SK-N-SH (cell line): ENCODE measurements around the gene CDK10. TPM values are rescaled to one million over a fixed set of nuclear protein-coding genes. Genes with fewer than 3 reads are reported as not detected.

Experiments
- CTCF ChIA-PET: fragments of 300-600, 350-600 bp; formaldehyde crosslinking; extraction: SDS; loops from one replicate; lab custom pipeline; 2021; lab: Yijun Ruan, JAX
- POLR2A ChIA-PET: fragments of 350-600 bp; sonication (Branson Sonifier 250); formaldehyde crosslinking; extraction: SDS; loops from one replicate; lab custom pipeline; 2020; ENCODE audit warnings: antibody characterized with exemption, inconsistent platforms; lab: Yijun Ruan, JAX
- DNase-seq: peaks from one replicate; pipeline ENCODE4 v3.0.0; 2012
- H2AFZ ChIP-seq: fragments of 200-600 bp; sonication (generic); 2 replicates; pipeline ENCODE4 v1.8.1; 2016; ENCODE audit warnings: antibody characterized with exemption, mild to moderate bottlenecking, low read depth
- H3F3A ChIP-seq: fragments of 200-600 bp; sonication (generic); replicated peaks from 2 replicates; pipeline ENCODE3; 2016; ENCODE audit warnings: antibody characterized with exemption, mild to moderate bottlenecking; ENCODE audit not compliant: insufficient read depth
- H3K27ac ChIP-seq, 2 experiments: fragments of 200-500 bp in 1 of 2; fragments of 200-600 bp in 1 of 2; sonication (Bioruptor generic) in 1 of 2; sonication (generic), shearing (Covaris generic) in 1 of 2; 2 replicates each; pipeline versions ENCODE4 v1.5.1 to v1.6.1; 2014 to 2016; ENCODE audit warnings: low read depth in 2 of 2, inconsistent platforms in 1 of 2, low read length in 1 of 2, mild to moderate bottlenecking in 1 of 2, mixed read lengths in 1 of 2
- H3K27me3 ChIP-seq: fragments of 200-600 bp; sonication (generic), shearing (Covaris generic); 2 replicates; pipeline ENCODE4 v1.6.1; 2016; ENCODE audit warnings: mixed run types; ENCODE audit not compliant: insufficient read depth
- H3K36me3 ChIP-seq, 2 experiments: fragments of 200-500 bp in 1 of 2; fragments of 200-600 bp in 1 of 2; sonication (Bioruptor generic) in 1 of 2; sonication (generic) in 1 of 2; replicated peaks in 1 of 2; 2 replicates each; pipeline versions ENCODE3 to v1.5.1; 2014 to 2016; ENCODE audit warnings: low read length in 1 of 2, mild to moderate bottlenecking in 1 of 2; ENCODE audit not compliant: insufficient read depth in 2 of 2, control insufficient read depth in 1 of 2
- H3K4me1 ChIP-seq, 2 experiments: fragments of 200-500 bp in 1 of 2; fragments of 200-600 bp in 1 of 2; sonication (Bioruptor generic) in 1 of 2; sonication (generic), shearing (Covaris generic) in 1 of 2; 2 replicates each; pipeline versions ENCODE4 v1.5.1 to v1.6.1; 2014 to 2016; ENCODE audit warnings: low read depth in 1 of 2, low read length in 1 of 2, mixed run types in 1 of 2; ENCODE audit not compliant: insufficient read depth in 2 of 2, control insufficient read depth in 1 of 2
- H3K4me2 ChIP-seq: fragments of 200-600 bp; sonication (generic), shearing (Covaris generic); 2 replicates; pipeline ENCODE4 v1.6.1; 2017; ENCODE audit warnings: mixed run types
- H3K4me3 ChIP-seq, 2 experiments: fragments of 200-500 bp in 1 of 2; fragments of 200-600 bp in 1 of 2; sonication (Bioruptor generic) in 1 of 2; sonication (generic), shearing (Covaris generic) in 1 of 2; 2 replicates each; pipeline versions ENCODE4 v1.5.1 to v1.8.1; 2014 to 2016; ENCODE audit warnings: low read depth in 2 of 2, inconsistent platforms in 1 of 2, low read length in 1 of 2, mild to moderate bottlenecking in 1 of 2, mixed read lengths in 1 of 2, moderate library complexity in 1 of 2
- H3K79me2 ChIP-seq: fragments of 200-600 bp; sonication (generic); 2 replicates; pipeline ENCODE4 v1.8.1; 2017; ENCODE audit warnings: mild to moderate bottlenecking; ENCODE audit not compliant: insufficient read depth
- H3K9ac ChIP-seq: fragments of 200-600 bp; sonication (generic); 2 replicates; pipeline ENCODE4 v1.6.1; 2017; ENCODE audit warnings: mixed run types
- H3K9me2 ChIP-seq: fragments of 200-600 bp; sonication (generic); 2 replicates; pipeline ENCODE4 v1.6.1; 2017; ENCODE audit warnings: mixed run types
- H3K9me3 ChIP-seq: fragments of 200-600 bp; sonication (generic); 2 replicates; pipeline ENCODE4 v1.6.1; 2017; ENCODE audit warnings: mixed run types, mild to moderate bottlenecking, moderate library complexity
- H4K20me1 ChIP-seq: fragments of 200-600 bp; sonication (generic); 2 replicates; pipeline ENCODE4 v1.6.1; 2017; ENCODE audit warnings: mild to moderate bottlenecking, mixed run types; ENCODE audit not compliant: insufficient read depth
- CHD2 ChIP-seq: fragments of 150-350 bp; IDR thresholded peaks from 2 replicates; pipeline ENCODE4 v1.6.1; 2018; ENCODE audit warnings: low read length; ENCODE audit not compliant: partially characterized antibody
- CTCF ChIP-seq: fragments of 200-600 bp; sonication (generic); IDR thresholded peaks from 2 replicates; pipeline ENCODE4 v1.6.1; 2017; ENCODE audit warnings: antibody characterized with exemption, mild to moderate bottlenecking, moderate library complexity
- ELF1 ChIP-seq: IDR thresholded peaks from 2 replicates; pipeline ENCODE4 v1.4.0; 2012
- EP300 ChIP-seq, 2 experiments: IDR thresholded peaks; 2 replicates each; pipeline versions ENCODE4 v1.4.0 to v1.6.1; 2012; ENCODE audit warnings: borderline replicate concordance in 1 of 2, low read depth in 1 of 2, low read length in 1 of 2
- FOSL2 ChIP-seq: IDR thresholded peaks from 2 replicates; pipeline ENCODE4 v1.4.0; 2012; ENCODE audit warnings: low read depth, mild to moderate bottlenecking, moderate library complexity, borderline replicate concordance
- FOXJ3 ChIP-seq: sonication (generic); formaldehyde crosslinking; IDR thresholded peaks from 2 replicates; pipeline ENCODE4 v1.5.1; 2020; ENCODE audit warnings: mild to moderate bottlenecking, missing genetic modification reagents
- GABPA ChIP-seq: IDR thresholded peaks from 2 replicates; pipeline ENCODE4 v1.4.0; 2012; ENCODE audit warnings: low read depth, mild to moderate bottlenecking
- IRF3 ChIP-seq: fragments of 150-350 bp; IDR thresholded peaks from 2 replicates; pipeline ENCODE4 v1.6.1; 2016; ENCODE audit warnings: mild to moderate bottlenecking, low read depth, low read length
- MEF2A ChIP-seq: IDR thresholded peaks from 2 replicates; pipeline ENCODE4 v1.4.0; 2012; ENCODE audit warnings: low read depth, borderline replicate concordance
- NRF1 ChIP-seq: IDR thresholded peaks from 2 replicates; pipeline ENCODE4 v1.6.1; 2012; ENCODE audit warnings: low read depth, mild to moderate bottlenecking, low read length
- PBX3 ChIP-seq: IDR thresholded peaks from 2 replicates; pipeline ENCODE4; 2012
- POLR2AphosphoS5 ChIP-seq: IDR thresholded peaks from 2 replicates; pipeline ENCODE4 v1.6.1; 2012; ENCODE audit warnings: low read depth, low read length
- RAD21 ChIP-seq: IDR thresholded peaks from 2 replicates; pipeline ENCODE4 v1.6.1; 2012; ENCODE audit warnings: mild to moderate bottlenecking, low read length
- RCOR1 ChIP-seq: fragments of 150-350 bp; IDR thresholded peaks from 2 replicates; pipeline ENCODE4 v1.6.1; 2017; ENCODE audit warnings: antibody characterized with exemption, low read length
- REST ChIP-seq: IDR thresholded peaks from 2 replicates; pipeline ENCODE4 v1.6.1; 2012; ENCODE audit warnings: mild to moderate bottlenecking, low read depth, low read length, moderate library complexity
- RXRA ChIP-seq: IDR thresholded peaks from 2 replicates; pipeline ENCODE4 v1.4.0; 2012; ENCODE audit warnings: low read depth, mild to moderate bottlenecking, borderline replicate concordance
- SIN3A ChIP-seq: IDR thresholded peaks from 2 replicates; pipeline ENCODE4 v1.6.1; 2012; ENCODE audit warnings: low read depth, mild to moderate bottlenecking, low read length, moderate library complexity, borderline replicate concordance
- SMC3 ChIP-seq: IDR thresholded peaks from 2 replicates; pipeline ENCODE4 v1.6.1; 2012; ENCODE audit warnings: low read depth, low read length, improper control_type of control experiment
- USF1 ChIP-seq: IDR thresholded peaks from 2 replicates; pipeline ENCODE4 v1.4.0; 2012; ENCODE audit warnings: low read depth, borderline replicate concordance
- USF2 ChIP-seq: fragments of 150-350 bp; IDR thresholded peaks from 2 replicates; pipeline ENCODE4 v1.6.1; 2017; ENCODE audit warnings: antibody characterized with exemption, low read length, low read depth, borderline replicate concordance
- WGBS: methylation state at CpG from one replicate; pipeline ENCODE4 v1.1.6; 2017; ENCODE audit warnings: low lambda C conversion rate; 5-methylcytosine and 5-hydroxymethylcytosine counted together
- polyA plus RNA-seq, 3 experiments: library from polyadenylated mRNA; depleted of rRNA; stranded (reverse); fragments of >200 nt; gene quantifications; 2 replicates each; pipeline ENCODE4 v1.2.3, GENCODE V29; 2012

The CDK10 gene
- polyA plus RNA-seq, 1 of the 3 experiments (the other 2 are of a cell fraction) = 84.7 TPM

GRCh38 chr16:89656435-89657121, 29.9 kb upstream of the CDK10 start:
- H2AFZ ChIP-seq = no peak overlapping the region
- H3K36me3 ChIP-seq = peaks cover 16 to 21% of the 10 kb centered on the region in 2 experiments
- H3K27me3 ChIP-seq = no peaks in the 10 kb centered on the region
- no peak for TF ChIP-seq REST
- TF ChIP-seq POLR2AphosphoS5 = no peak
- TF ChIP-seq EP300 (IDR thresholded peaks at IDR 0.05; ENCODE audit: borderline replicate concordance in 1 of 2, low read depth in 1 of 2, low read length in 1 of 2) = no peak
- no peak for TF ChIP-seq CTCF
- TF ChIP-seq SIN3A = no peak
- no peak for TF ChIP-seq IRF3
- TF ChIP-seq PBX3 = no peak
- TF ChIP-seq GABPA = no peak
- no peak for TF ChIP-seq SMC3
- TF ChIP-seq FOSL2 = no peak
- no peak for TF ChIP-seq NRF1
- no peak for TF ChIP-seq ELF1
- no peak for TF ChIP-seq RXRA
- TF ChIP-seq USF1 = no peak
- no peak for TF ChIP-seq FOXJ3
- no peak for TF ChIP-seq RCOR1
- no peak for TF ChIP-seq MEF2A
- no peak for TF ChIP-seq RAD21
- no peak for TF ChIP-seq USF2
- no peak for TF ChIP-seq CHD2
- TF ChIP-seq, all 33 proteins: peak for 0
- H3K27ac ChIP-seq = no peak overlapping the region; a peak in 1 of 4 replicates
- ChIA-PET POLR2A (interaction anchor here (0.8 to 1.2 kb wide), 2 partner anchors 11 to 30 kb away, joined by 3 to 4 read pairs; partner anchors contain the start of gene CDK10), CTCF (interaction anchor here (1.4 to 1.5 kb wide), 2 partner anchors 41 to 42 kb away, joined by 3 to 7 read pairs; no protein-coding TSS in a partner anchor)
- peak overlapping the region; percentile 83 to 89 for H3K4me3 ChIP-seq
- H3K9me2 ChIP-seq = no peaks in the 10 kb centered on the region
- H3K79me2 ChIP-seq = peaks cover 81% of the 10 kb centered on the region
- no peaks in the 10 kb centered on the region for H3F3A ChIP-seq
- 13% methylated on average over 31 of the region's 32 CpGs for WGBS
- peaks cover 20% of the 10 kb centered on the region for H4K20me1 ChIP-seq
- H3K4me2 ChIP-seq = peak overlapping the region; percentile 87
- H3K9ac ChIP-seq = peak overlapping the region; percentile 83
- H3K4me1 ChIP-seq = peaks cover 0 to 18% of the 10 kb centered on the region in 2 experiments; a peak in 1 of 4 replicates
- H3K9me3 ChIP-seq = no peaks in the 10 kb centered on the region
- no peak for DNase-seq
